ENCODE measurements around the gene THRA. TPM values are rescaled to one million over a fixed set of nuclear protein-coding genes. Genes with fewer than 3 reads are reported as not detected.

THRA gene
- total and polyA plus RNA-seq, 9 of the 15 experiments (the other 6 are each of a cell fraction or from before 2014, with no cell fraction given) = 0.34 to 23.4 (median 12.7) TPM

DNA sequence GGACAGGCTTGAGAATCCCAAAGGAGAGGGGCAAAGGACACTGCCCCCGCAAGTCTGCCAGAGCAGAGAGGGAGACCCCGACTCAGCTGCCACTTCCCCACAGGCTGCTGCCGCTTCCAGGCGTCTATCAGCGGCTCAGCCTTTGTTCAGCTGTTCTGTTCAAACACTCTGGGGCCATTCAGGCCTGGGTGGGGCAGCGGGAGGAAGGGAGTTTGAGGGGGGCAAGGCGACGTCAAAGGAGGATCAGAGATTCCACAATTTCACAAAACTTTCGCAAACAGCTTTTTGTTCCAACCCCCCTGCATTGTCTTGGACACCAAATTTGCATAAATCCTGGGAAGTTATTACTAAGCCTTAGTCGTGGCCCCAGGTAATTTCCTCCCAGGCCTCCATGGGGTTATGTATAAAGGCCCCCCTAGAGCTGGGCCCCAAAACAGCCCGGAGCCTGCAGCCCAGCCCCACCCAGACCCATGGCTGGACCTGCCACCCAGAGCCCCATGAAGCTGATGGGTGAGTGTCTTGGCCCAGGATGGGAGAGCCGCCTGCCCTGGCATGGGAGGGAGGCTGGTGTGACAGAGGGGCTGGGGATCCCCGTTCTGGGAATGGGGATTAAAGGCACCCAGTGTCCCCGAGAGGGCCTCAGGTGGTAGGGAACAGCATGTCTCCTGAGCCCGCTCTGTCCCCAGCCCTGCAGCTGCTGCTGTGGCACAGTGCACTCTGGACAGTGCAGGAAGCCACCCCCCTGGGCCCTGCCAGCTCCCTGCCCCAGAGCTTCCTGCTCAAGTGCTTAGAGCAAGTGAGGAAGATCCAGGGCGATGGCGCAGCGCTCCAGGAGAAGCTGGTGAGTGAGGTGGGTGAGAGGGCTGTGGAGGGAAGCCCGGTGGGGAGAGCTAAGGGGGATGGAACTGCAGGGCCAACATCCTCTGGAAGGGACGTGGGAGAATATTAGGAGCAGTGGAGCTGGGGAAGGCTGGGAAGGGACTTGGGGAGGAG lies 47.5 kb upstream of the THRA start, which contains the start of gene CSF3:
Gene CSF3, plus strand, starts transcription at position 436 of the 993 bp plus-strand sequence. Its CDS starts 35 bp downstream, at position 471.
- Histone ChIP-seq H3K4me1 (replicated peaks in 1 of 2; ENCODE audit: control insufficient read depth in 2 of 2, insufficient read depth in 2 of 2, low read length in 2 of 2) (peaks cover 5 to 64% of the 10 kb centered on the region in 2 experiments; a peak in 3 of 5 replicates), H2AFZ (ENCODE audit: low read depth, low read length) (peak within 1 kb of the TSS; percentile 68), H3K27me3 (ENCODE audit: control insufficient read depth in 2 of 2, insufficient read depth in 2 of 2, low read length in 2 of 2) (no peaks in the 10 kb centered on the region), H3K9me1 (ENCODE audit: control insufficient read depth, insufficient read depth, low read length) (no peaks in the 10 kb centered on the region), H3K4me3 (no peak within 1 kb of the TSS), H3K9me3 (replicated peaks; ENCODE audit: control insufficient read depth, insufficient read depth, low read depth, low read length) (no peaks in the 10 kb centered on the region), H4K20me1 (replicated peaks; ENCODE audit: control insufficient read depth, insufficient read depth, low read length) (no peaks in the 10 kb centered on the region), H3K27ac (ENCODE audit: extremely low read depth, low read depth, low read length) (no peak within 1 kb of the TSS), H3K4me2 (ENCODE audit: insufficient read depth, low read length) (no peak within 1 kb of the TSS), H3K79me2 (ENCODE audit: control insufficient read depth, insufficient read depth, low read length) (no peaks in the 10 kb centered on the region), H3K36me3 (ENCODE audit: control insufficient read depth, insufficient read depth, low read length) (peaks cover 19% of the 10 kb centered on the region; the same call in 1 of the 3 replicates), H3K9ac (ENCODE audit: insufficient read depth in 1 of 2, low read depth in 2 of 2, low read length in 2 of 2) (peak within 1 kb of the TSS in 1 of 2 experiments; percentile 77; a peak in 2 of 4 replicates)
- intact Hi-C loops (cut with micrococcal nuclease) (loop anchor here (10.0 kb wide), 2 partner anchors 150 to 340 kb away; no protein-coding TSS in a partner anchor), in situ Hi-C loops (cut with MboI) (loop anchor here (10.0 to 25.0 kb wide), 2 partner anchors 272 to 340 kb away; partner anchors contain the start of gene CDC6)
- BruUV-seq (replicated peaks) = no TSS peak
- TF ChIP-seq, protein P1, sequence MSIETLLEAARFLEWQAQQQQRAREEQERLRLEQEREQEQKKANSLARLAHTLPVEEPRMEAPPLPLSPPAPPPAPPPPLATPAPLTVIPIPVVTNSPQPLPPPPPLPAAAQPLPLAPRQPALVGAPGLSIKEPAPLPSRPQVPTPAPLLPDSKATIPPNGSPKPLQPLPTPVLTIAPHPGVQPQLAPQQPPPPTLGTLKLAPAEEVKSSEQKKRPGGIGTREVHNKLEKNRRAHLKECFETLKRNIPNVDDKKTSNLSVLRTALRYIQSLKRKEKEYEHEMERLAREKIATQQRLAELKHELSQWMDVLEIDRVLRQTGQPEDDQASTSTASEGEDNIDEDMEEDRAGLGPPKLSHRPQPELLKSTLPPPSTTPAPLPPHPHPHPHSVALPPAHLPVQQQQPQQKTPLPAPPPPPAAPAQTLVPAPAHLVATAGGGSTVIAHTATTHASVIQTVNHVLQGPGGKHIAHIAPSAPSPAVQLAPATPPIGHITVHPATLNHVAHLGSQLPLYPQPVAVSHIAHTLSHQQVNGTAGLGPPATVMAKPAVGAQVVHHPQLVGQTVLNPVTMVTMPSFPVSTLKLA (conservative IDR thresholded peaks at IDR 0.05) = no peak
- peak; percentile 43; the same call in 1 of the 2 replicates for TF ChIP-seq FOXA1 (IDR thresholded peaks at IDR 0.05; ENCODE audit: borderline replicate concordance)
- ATAC-seq = no peak
- CTCF ChIA-PET (ENCODE audit: low intra/inter-chr PET ratio) = interaction anchor here (2.9 kb wide), 1 partner anchor 97 kb away, joined by 15 read pairs; no protein-coding TSS in a partner anchor
- POLR2A ChIA-PET = interaction anchor here (0.5 to 1.2 kb wide), 6 partner anchors 16 to 196 kb away, joined by 3 to 6 read pairs (median 4); partner anchors contain the start of gene NR1D1
- no peak for FAIRE-seq
- DNase-seq (ENCODE audit: extremely low read depth in 1 of 4, low spot score in 3 of 4) = no peak
- WGBS (ENCODE audit: insufficient coverage, low coverage, missing lambda C conversion rate) = 55% methylated on average over 18 of the region's 20 CpGs

Measured in K562 (cell line).